OCI-LY1 (cell line): ENCODE measurements around the gene DLX2.

Experiments used
- H2AFZ ChIP-seq: fragments of 200-600 bp; sonication (generic), shearing (Covaris generic); 2 replicates; pipeline ENCODE4 v1.6.0; 2014; ENCODE audit warnings: antibody characterized with exemption, mild to moderate bottlenecking, low read length
- H3F3A ChIP-seq: fragments of 200-600 bp; sonication (generic), shearing (Covaris generic); 2 replicates; pipeline ENCODE4 v1.6.0; 2014; ENCODE audit warnings: mild to moderate bottlenecking, antibody characterized with exemption, low read length, moderate library complexity; ENCODE audit not compliant: insufficient read depth
- H3K27ac ChIP-seq: fragments of 200-600 bp; sonication (generic); 2 replicates; pipeline ENCODE4 v1.5.1; 2014; ENCODE audit warnings: low read length, mixed run types, mild to moderate bottlenecking, low read depth; ENCODE audit not compliant: poor library complexity, severe bottlenecking
- H3K27me3 ChIP-seq: fragments of 200-600 bp; sonication (generic); 2 replicates; pipeline ENCODE4 v1.6.0; 2014; ENCODE audit warnings: antibody characterized with exemption, mild to moderate bottlenecking, low read length, moderate library complexity; ENCODE audit not compliant: insufficient read depth
- H3K36me3 ChIP-seq: fragments of 200-600 bp; sonication (generic); 2 replicates; pipeline ENCODE4 v1.6.1; 2014; ENCODE audit warnings: mild to moderate bottlenecking, antibody characterized with exemption, low read length, moderate library complexity, mixed read lengths; ENCODE audit not compliant: insufficient read depth
- H3K4me1 ChIP-seq: fragments of 200-600 bp; sonication (generic); 2 replicates; pipeline ENCODE4 v1.5.1; 2014; ENCODE audit warnings: mild to moderate bottlenecking, low read length, moderate library complexity; ENCODE audit not compliant: insufficient read depth, severe bottlenecking
- H3K4me2 ChIP-seq: fragments of 200-600 bp; sonication (generic), shearing (Covaris generic); 2 replicates; pipeline ENCODE4 v1.6.1; 2014; ENCODE audit warnings: low read length
- H3K4me3 ChIP-seq: fragments of 200-600 bp; sonication (generic); 2 replicates; pipeline ENCODE4 v1.5.1; 2014; ENCODE audit warnings: low read length, low read depth, mild to moderate bottlenecking, mixed read lengths; ENCODE audit not compliant: poor library complexity, severe bottlenecking
- H3K79me2 ChIP-seq: fragments of 200-600 bp; shearing (Covaris generic); 2 replicates; pipeline ENCODE4 v1.6.1; 2016; ENCODE audit warnings: mixed run types, low read length, mixed read lengths; ENCODE audit not compliant: insufficient read depth
- H3K9ac ChIP-seq: fragments of 200-600 bp; sonication (generic), shearing (Covaris generic); 2 replicates; pipeline ENCODE4 v1.6.1; 2014; ENCODE audit warnings: mild to moderate bottlenecking, low read length, mixed read lengths
- H3K9me2 ChIP-seq: fragments of 200-600 bp; sonication (generic), shearing (Covaris generic); 2 replicates; pipeline ENCODE4 v1.6.1; 2014; ENCODE audit warnings: low read depth, mild to moderate bottlenecking, low read length, mixed read lengths
- H3K9me3 ChIP-seq: fragments of 200-600 bp; shearing (Covaris generic); 2 replicates; pipeline ENCODE4 v1.6.1; 2014; ENCODE audit warnings: low read length, mixed read lengths
- H4K20me1 ChIP-seq: fragments of 200-600 bp; sonication (generic), shearing (Covaris generic); 2 replicates; pipeline ENCODE4 v1.6.0; 2016; ENCODE audit warnings: mild to moderate bottlenecking, low read length; ENCODE audit not compliant: insufficient read depth
- CTCF ChIP-seq: fragments of 200-600 bp; sonication (generic), shearing (Covaris generic); IDR thresholded peaks from 2 replicates; pipeline ENCODE4 v1.5.1; 2017; ENCODE audit warnings: mild to moderate bottlenecking, antibody characterized with exemption, low read length, moderate library complexity, mixed read lengths
- EZH2 ChIP-seq: fragments of 200-600 bp; sonication (generic), shearing (Covaris generic); IDR thresholded peaks from 2 replicates; pipeline ENCODE4 v1.8.0; 2017; ENCODE audit warnings: borderline replicate concordance, mixed run types, mild to moderate bottlenecking, antibody characterized with exemption, low read length, moderate library complexity, mixed read lengths

The DLX2 gene

GRCh38 chr2:172128484-172128883 lies 25.8 kb upstream of the DLX2 start:
- TF ChIP-seq CTCF (no peak), EZH2 (no peak)
- Histone ChIP-seq H3K27me3 (no peaks in the 10 kb centered on the region), H3K4me1 (no peaks in the 10 kb centered on the region), H2AFZ (no peak overlapping the region), H3F3A (no peaks in the 10 kb centered on the region), H3K79me2 (no peaks in the 10 kb centered on the region), H3K4me2 (no peak overlapping the region), H3K36me3 (no peaks in the 10 kb centered on the region), H3K4me3 (no peak overlapping the region), H3K27ac (no peak overlapping the region), H3K9me2 (no peaks in the 10 kb centered on the region), H3K9me3 (no peaks in the 10 kb centered on the region), H4K20me1 (no peaks in the 10 kb centered on the region), H3K9ac (no peak overlapping the region)

GRCh38 chr2:172120118-172120517 lies 17.4 kb upstream of the DLX2 start:
- H3K27me3 ChIP-seq, result no peaks in the 10 kb centered on the region
- no peak overlapping the region for H3K4me2 ChIP-seq
- no peaks in the 10 kb centered on the region for H3K4me1 ChIP-seq
- H3K36me3 ChIP-seq, result no peaks in the 10 kb centered on the region
- no peak overlapping the region for H3K9ac ChIP-seq
- no peak overlapping the region for H3K4me3 ChIP-seq
- no peaks in the 10 kb centered on the region for H3K79me2 ChIP-seq
- H3K9me3 ChIP-seq, result no peaks in the 10 kb centered on the region
- no peaks in the 10 kb centered on the region for H3K9me2 ChIP-seq
- H2AFZ ChIP-seq, result no peak overlapping the region
- H3F3A ChIP-seq, result no peaks in the 10 kb centered on the region
- H3K27ac ChIP-seq, result no peak overlapping the region
- H4K20me1 ChIP-seq, result no peaks in the 10 kb centered on the region
- TF ChIP-seq EZH2 (no peak), CTCF (no peak)

- H3K27me3 ChIP-seq, result no peaks in the 10 kb centered on the region
- H3K4me2 ChIP-seq, result no peak overlapping the region
- H3K9me2 ChIP-seq, result no peaks in the 10 kb centered on the region
- no peak overlapping the region for H3K27ac ChIP-seq
- no peaks in the 10 kb centered on the region for H3K36me3 ChIP-seq
- no peaks in the 10 kb centered on the region for H3K9me3 ChIP-seq
- H3F3A ChIP-seq, result no peaks in the 10 kb centered on the region
- H3K4me1 ChIP-seq, result no peaks in the 10 kb centered on the region
- H3K79me2 ChIP-seq, result no peaks in the 10 kb centered on the region
- H4K20me1 ChIP-seq, result no peaks in the 10 kb centered on the region
- no peak overlapping the region for H3K4me3 ChIP-seq
- no peak for TF ChIP-seq EZH2
- no peak for TF ChIP-seq CTCF
- no peak overlapping the region for H3K9ac ChIP-seq
- H2AFZ ChIP-seq, result no peak overlapping the region
These were observed 16.4 kb upstream of the DLX2 start for GRCh38 chr2:172119089-172119488.
